ENCODE data around the gene CACNA1C. TPM values are rescaled to one million over a fixed set of nuclear protein-coding genes. Genes with fewer than 3 reads are reported as not detected.
A peak's percentile ranks its signal among the peaks of the same experiment; 100 is the strongest.

The CACNA1C gene
- total RNA-seq, 1 experiment from 2014 or later, result 3.7 TPM

GRCh38 chr12:2283480-2283879 is 230.7 kb downstream of the CACNA1C start:
- no peak for DNase-seq (ENCODE audit: low spot score)
- Histone ChIP-seq H3K36me3 (ENCODE audit: insufficient read depth, low read length, poor library complexity, severe bottlenecking) (no peaks in the 10 kb centered on the region), H3K27me3 (replicated peaks; ENCODE audit: insufficient read depth, low read depth, low read length, poor library complexity) (no peaks in the 10 kb centered on the region), H3K4me1 (ENCODE audit: insufficient read depth, low read length, poor library complexity, severe bottlenecking) (peaks cover 61% of the 10 kb centered on the region), H3K9me3 (ENCODE audit: low read depth, low read length, poor library complexity, severe bottlenecking) (peaks cover 5% of the 10 kb centered on the region), H3K27ac (ENCODE audit: low read depth, low read length, poor library complexity, severe bottlenecking) (peak overlapping the region; percentile 94), H3K4me3 (ENCODE audit: low read depth, low read length, poor library complexity, severe bottlenecking) (no peak overlapping the region)
- CTCF ChIA-PET, result interaction anchor here (0.6 to 1.1 kb wide), 4 partner anchors 19 to 311 kb away, joined by 3 to 5 read pairs (median 4); no protein-coding TSS in a partner anchor
- BruUV-seq (replicated peaks), result no TSS peak
- TF ChIP-seq CTCF (conservative IDR thresholded peaks at IDR 0.05; ENCODE audit: low read depth, low read length) (no peak), EZH2 (IDR thresholded peaks at IDR 0.05; ENCODE audit: borderline replicate concordance, low read depth, low read length, poor library complexity, severe bottlenecking) (no peak)
- POLR2A ChIA-PET (ENCODE audit: low non-redundant PET), result no interaction called here
- intact Hi-C loops (cut with micrococcal nuclease; ENCODE audit: unreplicated experiment), result no loop called here

GRCh38 chr12:2283916-2284315 is 231.1 kb downstream of the CACNA1C start:
- intact Hi-C loops (cut with micrococcal nuclease; ENCODE audit: unreplicated experiment), result loop anchor here (1.0 kb wide), 2 partner anchors 227 to 231 kb away; no protein-coding TSS in a partner anchor
- TF ChIP-seq CTCF (conservative IDR thresholded peaks at IDR 0.05; ENCODE audit: low read depth, low read length), result no peak
- TF ChIP-seq EZH2 (IDR thresholded peaks at IDR 0.05; ENCODE audit: borderline replicate concordance, low read depth, low read length, poor library complexity, severe bottlenecking), result no peak
- peaks cover 65% of the 10 kb centered on the region for H3K4me1 ChIP-seq (ENCODE audit: insufficient read depth, low read length, poor library complexity, severe bottlenecking)

GRCh38 chr12:2284321-2284813 is 231.6 kb downstream of the CACNA1C start:
- peaks cover 70% of the 10 kb centered on the region for H3K4me1 ChIP-seq (ENCODE audit: insufficient read depth, low read length, poor library complexity, severe bottlenecking)
- H3K4me3 ChIP-seq (ENCODE audit: low read depth, low read length, poor library complexity, severe bottlenecking), result peak overlapping the region; percentile 7
- ChIA-PET CTCF (interaction anchor here (0.6 to 1.2 kb wide), 4 partner anchors 20 to 312 kb away, joined by 3 to 5 read pairs (median 4); no protein-coding TSS in a partner anchor), POLR2A (ENCODE audit: low non-redundant PET) (interaction anchor here (0.6 to 0.7 kb wide), 3 partner anchors 72 to 227 kb away, joined by 7 to 10 read pairs (median 8); no protein-coding TSS in a partner anchor)
- H3K27ac ChIP-seq (ENCODE audit: low read depth, low read length, poor library complexity, severe bottlenecking), result peak overlapping the region; percentile 94
- BruUV-seq (replicated peaks), result no TSS peak
- intact Hi-C loops (cut with micrococcal nuclease; ENCODE audit: unreplicated experiment), result loop anchor here (1.0 kb wide), 2 partner anchors 227 to 231 kb away; no protein-coding TSS in a partner anchor
- no peaks in the 10 kb centered on the region for H3K36me3 ChIP-seq (ENCODE audit: insufficient read depth, low read length, poor library complexity, severe bottlenecking)
- no peaks in the 10 kb centered on the region for H3K27me3 ChIP-seq (replicated peaks; ENCODE audit: insufficient read depth, low read depth, low read length, poor library complexity)
- peak; percentile 98 for DNase-seq (ENCODE audit: low spot score)
- TF ChIP-seq CTCF (conservative IDR thresholded peaks at IDR 0.05; ENCODE audit: low read depth, low read length) (no peak), EZH2 (IDR thresholded peaks at IDR 0.05; ENCODE audit: borderline replicate concordance, low read depth, low read length, poor library complexity, severe bottlenecking) (no peak)
- H3K9me3 ChIP-seq (ENCODE audit: low read depth, low read length, poor library complexity, severe bottlenecking), result peaks cover 5% of the 10 kb centered on the region

More at GRCh38 chr12:2283916-2284315, 231.1 kb downstream of the CACNA1C start:
- ChIA-PET POLR2A (ENCODE audit: low non-redundant PET) (interaction anchor here (0.6 to 0.7 kb wide), 3 partner anchors 72 to 226 kb away, joined by 7 to 10 read pairs (median 8); no protein-coding TSS in a partner anchor), CTCF (interaction anchor here (0.6 to 1.2 kb wide), 5 partner anchors 19 to 311 kb away, joined by 3 to 5 read pairs (median 4); no protein-coding TSS in a partner anchor)
- no TSS peak for BruUV-seq (replicated peaks)
- Histone ChIP-seq H3K4me3 (ENCODE audit: low read depth, low read length, poor library complexity, severe bottlenecking) (peak overlapping the region; percentile 7), H3K27ac (ENCODE audit: low read depth, low read length, poor library complexity, severe bottlenecking) (peak overlapping the region; percentile 94), H3K27me3 (replicated peaks; ENCODE audit: insufficient read depth, low read depth, low read length, poor library complexity) (no peaks in the 10 kb centered on the region), H3K36me3 (ENCODE audit: insufficient read depth, low read length, poor library complexity, severe bottlenecking) (no peaks in the 10 kb centered on the region), H3K9me3 (ENCODE audit: low read depth, low read length, poor library complexity, severe bottlenecking) (peaks cover 5% of the 10 kb centered on the region)
- DNase-seq (ENCODE audit: low spot score), result peak; percentile 49

Measured in A673 (cell line).